ENCODE data around the gene F12.
A peak's percentile ranks its signal among the peaks of the same experiment; 100 is the strongest.

- peak; percentile 97 for TF ChIP-seq CTCF (tag by site-specific recombination; IDR thresholded peaks at IDR 0.05)
- TF ChIP-seq ZFP3 (tag by site-specific recombination; IDR thresholded peaks at IDR 0.05; ENCODE audit: low read depth) = no peak
- TF ChIP-seq ZSCAN4 (tag by site-specific recombination; IDR thresholded peaks at IDR 0.05) = no peak
- TF ChIP-seq KLF7 (tag by site-specific recombination; IDR thresholded peaks at IDR 0.05; ENCODE audit: borderline replicate concordance) = peak; percentile 27; the same call in 1 of the 2 replicates
- 0 out of 2 replicates have a peak, but pooled peaks have one; percentile 9 for TF ChIP-seq REST (tag by site-specific recombination; IDR thresholded peaks at IDR 0.05)
These were observed 5.3 kb downstream of the F12 start for GRCh38 chr5:177403792-177404640.

Measured in HEK293 (cell line).